Naive B cell (primary cell): Measurements from ENCODE around the gene TKT. TPM values are rescaled to one million over a fixed set of nuclear protein-coding genes. Genes with fewer than 3 reads are reported as not detected.
A peak's percentile ranks its signal among the peaks of the same experiment; 100 is the strongest.

Experiments
- ATAC-seq, 2 donors: fragments of 150-1000 bp; cut with Tn5 transposase; 2 replicates each; pipeline ENCODE4 v1.10.0; 2021; ENCODE audit warnings: low read depth in 2 of 2, mild to moderate bottlenecking in 2 of 2, moderate library complexity in 2 of 2
- DNase-seq: peaks from one replicate; pipeline ENCODE4 v3.0.0; 2022
- H3K27ac Mint-ChIP-seq, 6 donors: one replicate each; pipeline ENCODE4 v1.8.0; 2020 to 2022; ENCODE audit warnings: mild to moderate bottlenecking in 6 of 6, mixed read lengths in 6 of 6, moderate library complexity in 5 of 6, inconsistent platforms in 2 of 6
- H3K27me3 Mint-ChIP-seq, 3 donors: one replicate each; pipeline ENCODE4 v1.8.0; 2021 to 2022; ENCODE audit warnings: mixed read lengths in 3 of 3, mild to moderate bottlenecking in 1 of 3
- H3K36me3 Mint-ChIP-seq, 2 donors: one replicate each; pipeline ENCODE4 v1.8.0; 2020 to 2022; ENCODE audit warnings: mixed read lengths in 2 of 2, inconsistent platforms in 1 of 2, mild to moderate bottlenecking in 1 of 2
- H3K4me1 Mint-ChIP-seq, 3 donors: one replicate each; pipeline ENCODE4 v1.8.0; 2020 to 2022; ENCODE audit warnings: mixed read lengths in 3 of 3, inconsistent platforms in 1 of 3, mild to moderate bottlenecking in 1 of 3, moderate library complexity in 1 of 3
- H3K4me3 Mint-ChIP-seq, 8 donors: one replicate each; pipeline ENCODE4 v1.8.0; 2020 to 2022; ENCODE audit warnings: mild to moderate bottlenecking in 8 of 8, mixed read lengths in 8 of 8, moderate library complexity in 8 of 8, inconsistent platforms in 2 of 8
- H3K9me3 Mint-ChIP-seq, 7 donors: one replicate each; pipeline ENCODE4 v1.8.0; 2020 to 2022; ENCODE audit warnings: mixed read lengths in 7 of 7, mild to moderate bottlenecking in 5 of 7, inconsistent platforms in 2 of 7, moderate library complexity in 1 of 7
- polyA plus RNA-seq, 6 donors: library from polyadenylated mRNA; unstranded; fragments of 300-500 nt; fragmentation: Illumina TruSeq; gene quantifications; one replicate each; pipeline ENCODE4 v1.2.3, GENCODE V29; 2021; ENCODE audit warnings: low read depth in 6 of 6

TKT gene
- polyA plus RNA-seq, 6 donors from 2014 or later = 33.0 to 52.9 (median 45.9) TPM

GRCh38 chr3:53181024-53181371, 74.8 kb downstream of the TKT start:
- Mint-ChIP-seq H3K9me3 (no peaks in the 10 kb centered on the region), H3K36me3 (peaks cover 0 to 22% of the 10 kb centered on the region in 2 donors), H3K27me3 (no peaks in the 10 kb centered on the region), H3K27ac (peak overlapping the region in 5 of 6 donors; percentile 24 to 90 (median 49)), H3K4me1 (peaks cover 33 to 52% (median 48%) of the 10 kb centered on the region in 3 donors), H3K4me3 (peak overlapping the region in 7 of 8 donors; percentile 63 to 87 (median 82))
- ATAC-seq (no peak), DNase-seq (no peak)

- DNase-seq = peak; percentile 81
Observed at GRCh38 chr3:53180305-53181023, 75.4 kb downstream of the TKT start.

DNA sequence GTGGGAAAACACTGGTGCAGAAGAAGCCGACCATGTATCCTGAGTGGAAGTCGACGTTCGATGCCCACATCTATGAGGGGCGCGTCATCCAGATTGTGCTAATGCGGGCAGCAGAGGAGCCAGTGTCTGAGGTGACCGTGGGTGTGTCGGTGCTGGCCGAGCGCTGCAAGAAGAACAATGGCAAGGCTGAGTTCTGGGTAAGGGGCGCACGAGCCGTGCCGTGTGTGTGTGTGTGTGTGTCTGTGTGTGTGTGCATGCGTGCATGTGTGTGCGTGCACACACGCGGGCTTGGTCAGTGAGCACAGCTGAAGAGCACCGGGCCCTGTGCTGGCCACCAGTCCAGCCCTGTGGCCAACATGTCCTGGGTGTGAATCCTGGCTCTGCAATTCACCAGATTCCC, 76.2 kb downstream of the TKT start:
- Mint-ChIP-seq H3K36me3 (peaks cover 0 to 14% of the 10 kb centered on the region in 2 donors), H3K4me3 (peak overlapping the region in 7 of 8 donors; percentile 51 to 87 (median 82)), H3K27me3 (no peaks in the 10 kb centered on the region), H3K27ac (peak overlapping the region in 5 of 6 donors; percentile 44 to 95 (median 80)), H3K4me1 (peaks cover 46 to 67% (median 59%) of the 10 kb centered on the region in 3 donors), H3K9me3 (no peaks in the 10 kb centered on the region)
- ATAC-seq (no peak), DNase-seq (no peak)

More at GRCh38 chr3:53180305-53181023, 75.4 kb downstream of the TKT start:
- H3K27me3 Mint-ChIP-seq = no peaks in the 10 kb centered on the region
- H3K4me1 Mint-ChIP-seq = peaks cover 39 to 58% (median 53%) of the 10 kb centered on the region in 3 donors
- H3K27ac Mint-ChIP-seq = peak overlapping the region in 5 of 6 donors; percentile 78 to 93 (median 83)
- no peaks in the 10 kb centered on the region for H3K9me3 Mint-ChIP-seq
- H3K4me3 Mint-ChIP-seq = peak overlapping the region; percentile 53 to 87 (median 82)
- ATAC-seq = peak; percentile 99
- H3K36me3 Mint-ChIP-seq = peaks cover 0 to 22% of the 10 kb centered on the region in 2 donors

DNA sequence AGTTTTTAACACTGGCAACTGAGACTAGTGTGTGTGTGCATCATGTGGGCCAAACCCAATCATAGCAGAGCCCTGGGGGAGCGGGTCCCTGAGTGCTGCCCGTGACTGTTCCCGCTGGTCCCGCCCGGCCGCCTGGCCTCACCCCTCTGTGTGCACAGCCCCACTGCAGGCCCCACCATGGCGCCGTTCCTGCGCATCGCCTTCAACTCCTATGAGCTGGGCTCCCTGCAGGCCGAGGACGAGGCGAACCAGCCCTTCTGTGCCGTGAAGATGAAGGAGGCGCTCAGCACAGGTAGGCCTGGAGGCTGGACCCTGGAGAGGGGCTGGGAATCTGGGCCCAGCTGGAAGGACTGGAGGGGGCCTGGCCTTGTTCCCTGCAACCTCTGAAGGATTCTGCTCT, 77.6 kb downstream of the TKT start:
- H3K9me3 Mint-ChIP-seq = no peaks in the 10 kb centered on the region
- peak overlapping the region in 1 of 8 donors; percentile 2 for H3K4me3 Mint-ChIP-seq
- DNase-seq = no peak
- peak overlapping the region in 1 of 6 donors; percentile 82 for H3K27ac Mint-ChIP-seq
- no peak for ATAC-seq
- H3K4me1 Mint-ChIP-seq = peaks cover 55 to 78% (median 71%) of the 10 kb centered on the region in 3 donors
- peaks cover 4 to 21% of the 10 kb centered on the region in 2 donors for H3K36me3 Mint-ChIP-seq
- H3K27me3 Mint-ChIP-seq = no peaks in the 10 kb centered on the region

- Mint-ChIP-seq H3K36me3 (peaks cover 4 to 21% of the 10 kb centered on the region in 2 donors), H3K27me3 (no peaks in the 10 kb centered on the region), H3K4me3 (peak overlapping the region in 1 of 8 donors; percentile 69), H3K9me3 (no peaks in the 10 kb centered on the region), H3K27ac (peak overlapping the region in 2 of 6 donors; percentile 59 to 65), H3K4me1 (peaks cover 72 to 90% (median 81%) of the 10 kb centered on the region in 3 donors)
- DNase-seq = no peak
- ATAC-seq = no peak
Observed at GRCh38 chr3:53175613-53176540, 79.9 kb downstream of the TKT start.

Other genes with a start within 250 kb of the TKT start
- gene SFMBT1, start 209.9 kb downstream of the TKT start, polyA plus RNA-seq = 10 to 100 TPM in 5 of 6 donors, 1 to 10 TPM in 1; 2.2 to 22.5 (median 19.6) TPM
- 10 to 100 TPM; 16.9 to 26.7 (median 22.5) TPM for gene RFT1, start 125.6 kb downstream of the TKT start, polyA plus RNA-seq
- gene PRKCD, start 94.8 kb downstream of the TKT start, polyA plus RNA-seq = 10 to 100 TPM; 22.2 to 53.0 (median 31.6) TPM
- gene DCP1A, start 91.5 kb upstream of the TKT start, polyA plus RNA-seq = 10 to 100 TPM; 55.7 to 95.6 (median 80.8) TPM
- gene CACNA1D, start 238.6 kb upstream of the TKT start, polyA plus RNA-seq = not detected